GM19239 (cell line): ENCODE results near the gene MYH7.

Experiments
- DNase-seq: peaks from one replicate; pipeline ENCODE4 v3.0.0; 2011; ENCODE audit warnings: low spot score; ENCODE audit not compliant: insufficient read length
- FAIRE-seq: peaks from 2 replicates; lab custom pipeline; 2011; peaks lifted over from hg19 to GRCh38; lab: Jason Lieb, UNC

The MYH7 gene

DNA sequence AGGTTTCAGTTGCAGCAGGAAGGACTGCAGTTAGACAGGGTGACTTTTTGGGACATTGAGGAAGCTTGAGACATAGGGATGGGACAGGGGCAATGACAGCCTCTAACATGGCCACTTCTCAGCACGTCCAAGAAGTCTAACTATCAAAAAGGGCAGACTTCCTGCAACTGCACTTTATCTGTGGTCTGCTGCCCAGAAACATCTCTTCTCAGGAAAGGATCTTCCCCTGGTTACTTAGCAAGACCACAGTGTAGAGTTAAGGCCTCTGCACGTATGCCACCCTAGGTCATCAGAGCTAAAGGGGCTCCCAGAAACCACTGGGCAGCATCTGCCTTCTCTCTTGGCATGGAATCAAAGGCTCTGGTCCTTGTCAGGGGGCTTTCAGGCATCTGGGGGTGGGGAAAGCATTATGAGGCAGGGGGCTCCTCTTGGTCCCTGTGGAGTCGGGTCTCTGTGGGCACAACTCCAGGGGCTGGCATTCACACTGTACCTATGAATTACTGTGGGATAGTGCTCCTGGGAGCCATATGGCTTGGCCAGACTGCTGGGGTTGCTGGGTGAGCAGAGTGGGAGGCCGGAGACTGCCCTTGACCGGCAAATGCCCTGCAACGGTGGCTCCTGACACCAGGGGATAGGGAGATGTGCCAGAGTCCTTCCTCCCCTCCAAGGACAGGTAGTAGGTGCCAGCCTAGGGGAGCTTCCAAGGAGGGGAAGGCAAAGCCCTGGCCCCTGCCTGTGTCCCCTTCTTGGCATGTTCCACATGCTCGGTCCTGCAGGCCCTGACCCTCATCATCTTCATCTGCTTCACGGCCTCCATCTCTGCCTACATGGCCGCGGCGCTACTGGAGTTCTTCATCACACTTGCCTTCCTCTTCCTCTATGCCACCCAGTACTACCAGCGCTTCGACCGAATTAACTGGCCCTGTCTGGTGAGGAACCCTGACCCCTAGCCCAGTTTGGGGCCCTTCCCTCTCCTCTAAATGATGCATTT, 57.6 kb downstream of the MYH7 start:
- FAIRE-seq (no peak), DNase-seq (no peak)

- FAIRE-seq (no peak), DNase-seq (no peak)
Measured at GRCh38 chr14:23377198-23377550, 58.3 kb downstream of the MYH7 start.

GRCh38 chr14:23376482-23377197, 58.8 kb downstream of the MYH7 start, which contains the start of gene CMTM5:
CMTM5 (plus strand) TSS chr14:23377046; CDS start chr14:23377252, 206 bp downstream.
- no peak for DNase-seq
- no peak for FAIRE-seq

DNA sequence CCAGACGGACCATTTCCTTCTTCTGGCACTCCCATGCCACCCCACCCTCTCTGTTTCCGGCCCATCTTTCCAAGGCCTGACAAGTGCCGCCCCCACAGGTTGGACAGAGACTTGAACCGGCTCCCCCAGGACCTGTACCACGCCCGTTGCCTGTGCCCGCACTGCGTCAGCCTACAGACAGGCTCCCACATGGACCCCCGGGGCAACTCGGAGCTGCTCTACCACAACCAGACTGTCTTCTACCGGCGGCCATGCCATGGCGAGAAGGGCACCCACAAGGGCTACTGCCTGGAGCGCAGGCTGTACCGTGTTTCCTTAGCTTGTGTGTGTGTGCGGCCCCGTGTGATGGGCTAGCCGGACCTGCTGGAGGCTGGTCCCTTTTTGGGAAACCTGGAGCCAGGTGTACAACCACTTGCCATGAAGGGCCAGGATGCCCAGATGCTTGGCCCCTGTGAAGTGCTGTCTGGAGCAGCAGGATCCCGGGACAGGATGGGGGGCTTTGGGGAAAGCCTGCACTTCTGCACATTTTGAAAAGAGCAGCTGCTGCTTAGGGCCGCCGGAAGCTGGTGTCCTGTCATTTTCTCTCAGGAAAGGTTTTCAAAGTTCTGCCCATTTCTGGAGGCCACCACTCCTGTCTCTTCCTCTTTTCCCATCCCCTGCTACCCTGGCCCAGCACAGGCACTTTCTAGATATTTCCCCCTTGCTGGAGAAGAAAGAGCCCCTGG, 59.8 kb downstream of the MYH7 start:
- no peak for FAIRE-seq
- no peak for DNase-seq

- FAIRE-seq: no peak
- no peak for DNase-seq
Measured at GRCh38 chr14:23373041-23373440, 62.4 kb downstream of the MYH7 start.

DNA sequence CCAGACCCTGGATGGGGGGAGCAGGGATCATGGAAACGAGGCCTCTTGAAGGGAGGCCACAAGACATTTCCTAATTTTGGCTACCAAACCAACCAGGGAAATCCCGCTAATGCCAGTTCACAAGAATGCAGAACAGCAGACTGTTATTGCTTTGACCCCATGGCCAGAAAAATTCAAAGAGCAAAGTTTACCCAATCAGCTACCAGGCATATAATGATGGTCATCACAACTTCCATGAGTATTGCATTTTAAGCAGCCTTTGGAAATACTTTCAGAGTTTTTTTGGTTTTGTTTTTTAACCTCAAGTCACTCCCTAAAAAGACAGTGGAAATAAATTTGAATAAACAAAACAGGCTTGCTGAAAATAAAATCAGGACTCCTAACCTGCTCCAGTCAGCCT, 63.0 kb downstream of the MYH7 start, which contains the start of gene IL25:
TSS of gene IL25 (plus strand) at position 301 of the 400 bp plus-strand sequence.
- FAIRE-seq: no peak
- DNase-seq: no peak

- no peak for DNase-seq
Measured at GRCh38 chr14:23371865-23372264, 63.6 kb downstream of the MYH7 start.

GRCh38 chr14:23370221-23370620, 65.2 kb downstream of the MYH7 start:
- DNase-seq (no peak), FAIRE-seq (no peak)

More at GRCh38 chr14:23371865-23372264, 63.6 kb downstream of the MYH7 start:
- no peak for FAIRE-seq

DNA sequence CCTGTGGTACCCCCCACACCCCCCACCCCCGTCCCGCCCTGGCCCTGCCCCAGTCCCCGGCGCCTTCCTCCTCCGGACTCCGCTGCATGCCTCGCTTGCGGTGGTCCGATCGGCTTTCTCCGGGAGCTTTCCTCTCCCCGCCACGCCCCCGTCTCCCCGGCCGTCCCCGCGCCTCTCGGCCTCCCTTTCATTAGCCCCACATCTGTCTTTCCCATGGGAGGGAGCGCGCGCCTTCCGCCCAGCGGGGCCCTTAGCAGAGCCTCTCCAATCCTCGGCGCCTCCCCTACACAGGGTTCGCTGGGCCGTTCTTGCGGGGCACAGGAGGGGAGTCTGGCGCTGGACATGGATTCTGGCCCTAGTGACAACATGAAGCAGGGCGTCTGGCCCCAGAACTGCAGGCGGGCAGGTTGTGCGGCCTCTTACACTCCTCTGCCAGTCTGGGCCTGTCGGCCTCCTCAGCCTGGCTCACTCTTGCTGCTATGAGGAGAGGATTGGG, 69.0 kb downstream of the MYH7 start:
- FAIRE-seq (no peak), DNase-seq (no peak)

GRCh38 chr14:23365732-23366425, 69.6 kb downstream of the MYH7 start:
- FAIRE-seq (no peak), DNase-seq (no peak)

- FAIRE-seq (no peak), DNase-seq (no peak)
Measured at GRCh38 chr14:23365036-23365731, 70.3 kb downstream of the MYH7 start, which contains the start of gene EFS. EFS (minus strand) TSS chr14:23365172; CDS start chr14:23365025, 147 bp downstream.

DNA sequence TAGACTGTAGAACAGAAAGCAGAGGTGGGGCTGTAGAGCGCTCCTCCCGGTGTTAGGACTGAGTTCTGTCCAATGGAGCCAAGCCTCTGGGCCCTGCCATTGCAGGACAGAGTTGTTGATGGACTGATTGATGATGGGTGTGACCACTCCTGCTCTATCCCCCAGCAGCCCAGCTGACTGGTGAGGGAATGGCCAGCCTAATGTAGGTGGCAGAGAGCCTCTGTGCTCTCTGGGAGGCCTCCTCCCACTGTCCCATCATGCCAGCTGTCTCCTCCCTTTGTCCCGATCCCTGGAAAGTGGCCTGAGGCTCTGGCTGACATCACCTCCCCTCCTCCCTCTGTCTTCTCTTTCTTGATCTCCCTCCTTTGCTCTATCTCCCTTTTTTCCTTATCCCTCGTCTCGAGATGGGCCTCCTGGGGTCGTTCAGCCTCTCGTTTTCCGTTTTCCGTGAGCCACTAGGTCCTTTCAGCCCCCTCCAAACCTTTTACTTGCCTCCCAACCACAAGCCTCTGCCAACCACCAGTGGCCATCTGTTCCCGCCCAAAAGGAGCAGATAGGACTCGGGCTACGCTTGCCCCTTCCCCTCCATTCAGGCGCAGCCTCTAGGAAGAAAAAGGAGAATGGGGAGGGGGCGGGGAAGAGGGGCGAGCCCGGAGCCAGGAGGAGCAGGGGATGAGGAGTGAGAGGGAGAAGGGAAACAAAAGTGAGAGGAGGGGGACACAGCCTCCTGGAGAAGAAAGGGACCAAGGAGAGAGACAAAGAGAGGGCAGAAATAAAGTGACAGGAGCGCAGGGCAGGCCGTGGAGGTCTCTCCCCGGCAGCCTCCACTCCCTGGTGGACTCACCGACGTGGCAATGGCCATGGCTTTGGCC, 71.1 kb downstream of the MYH7 start:
- DNase-seq (no peak), FAIRE-seq (no peak)
